Measurements from ENCODE around the gene C11orf52.

The C11orf52 gene

DNA sequence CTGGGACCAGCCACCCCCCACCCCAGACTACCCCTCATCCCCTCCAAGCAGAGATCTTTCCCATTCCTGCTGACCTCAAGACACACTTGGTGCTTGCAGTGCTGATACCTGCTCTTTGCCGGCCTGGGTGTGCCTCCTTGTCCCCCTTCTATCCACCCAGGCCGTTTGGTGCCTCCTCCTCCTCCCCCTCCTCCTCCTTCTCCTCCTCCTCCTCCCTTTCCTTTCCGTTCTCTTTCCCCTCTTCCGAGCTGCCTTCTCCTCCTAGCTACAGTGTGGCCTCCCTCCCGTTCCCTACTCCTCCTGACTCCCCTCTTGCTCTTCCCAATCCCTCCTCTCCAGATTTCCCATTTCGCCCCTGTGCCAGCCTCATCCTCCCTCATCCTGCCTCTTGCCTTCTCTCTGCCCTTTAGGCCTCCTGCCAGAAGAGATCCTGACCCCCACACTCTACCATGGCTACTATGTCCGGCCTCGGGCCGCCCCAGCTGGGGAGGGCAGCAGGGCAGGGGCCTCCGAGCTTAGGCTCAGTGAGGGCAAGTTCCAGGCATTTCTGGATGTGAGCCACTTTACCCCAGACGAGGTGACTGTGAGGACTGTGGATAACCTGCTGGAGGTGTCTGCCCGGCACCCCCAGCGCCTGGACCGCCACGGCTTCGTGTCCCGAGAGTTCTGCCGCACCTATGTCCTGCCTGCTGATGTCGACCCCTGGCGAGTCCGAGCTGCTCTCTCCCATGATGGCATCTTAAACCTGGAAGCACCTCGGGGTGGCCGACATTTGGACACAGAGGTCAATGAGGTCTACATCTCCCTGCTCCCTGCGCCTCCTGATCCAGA lies 5.5 kb upstream of the C11orf52 start:
- DNase-seq (ENCODE audit: insufficient read length, low spot score), result no peak
- FAIRE-seq, result no peak
- TF ChIP-seq CTCF (IDR thresholded peaks at IDR 0.05; ENCODE audit: insufficient read depth, missing control alignments), result no peak

DNA sequence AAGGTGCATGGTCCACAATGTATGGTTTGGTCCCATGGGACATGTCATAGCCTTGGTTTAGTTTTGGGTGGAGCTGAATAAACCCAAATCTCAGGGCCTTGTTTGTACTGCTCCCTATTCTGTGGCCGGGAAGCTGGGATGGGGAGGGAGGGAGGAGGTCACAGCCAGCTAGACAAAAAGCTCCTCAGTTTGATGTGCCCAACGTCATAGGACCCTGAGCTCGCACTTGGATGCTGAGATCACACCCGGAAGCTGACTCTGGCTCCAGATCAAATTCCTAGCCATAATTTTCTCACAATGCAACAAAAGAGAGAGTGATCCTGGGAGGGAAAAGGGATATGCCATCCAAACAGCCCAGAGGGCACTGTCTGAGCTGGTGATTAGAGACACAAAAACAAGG lies 4.7 kb upstream of the C11orf52 start:
- TF ChIP-seq CTCF (IDR thresholded peaks at IDR 0.05; ENCODE audit: insufficient read depth, missing control alignments), result no peak
- FAIRE-seq, result no peak
- DNase-seq (ENCODE audit: insufficient read length, low spot score), result no peak

- no peak for DNase-seq (ENCODE audit: insufficient read length, low spot score)
- FAIRE-seq, result no peak
- no peak for TF ChIP-seq CTCF (IDR thresholded peaks at IDR 0.05; ENCODE audit: insufficient read depth, missing control alignments)
Measured at GRCh38 chr11:111916768-111917167, 1.9 kb upstream of the C11orf52 start.

- FAIRE-seq, result no peak
Measured at GRCh38 chr11:111917312-111917711, 1.4 kb upstream of the C11orf52 start.

DNA sequence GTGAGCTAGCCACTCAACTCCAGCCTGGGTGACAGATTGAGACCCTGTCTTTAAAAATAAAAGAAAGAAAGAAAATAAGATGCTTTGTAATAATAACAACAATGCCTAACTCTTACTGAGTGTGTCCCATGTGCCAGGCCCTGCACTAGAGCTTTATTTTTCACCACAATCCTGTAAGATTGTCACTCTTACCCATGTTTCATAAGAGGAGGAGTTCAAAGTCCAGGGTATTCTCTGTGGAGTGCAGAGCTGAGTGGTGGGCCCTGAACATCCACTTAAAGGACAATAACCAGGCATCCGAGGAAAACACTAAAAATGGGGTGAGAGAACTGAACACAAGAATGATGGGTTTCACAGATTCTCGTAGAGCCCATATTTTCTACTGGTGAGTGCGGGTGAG lies 925 bp upstream of the C11orf52 start:
- no peak for FAIRE-seq
- DNase-seq (ENCODE audit: insufficient read length, low spot score), result no peak
- no peak for TF ChIP-seq CTCF (IDR thresholded peaks at IDR 0.05; ENCODE audit: insufficient read depth, missing control alignments)

More at GRCh38 chr11:111917312-111917711, 1.4 kb upstream of the C11orf52 start:
- no peak for DNase-seq (ENCODE audit: insufficient read length, low spot score)
- no peak for TF ChIP-seq CTCF (IDR thresholded peaks at IDR 0.05; ENCODE audit: insufficient read depth, missing control alignments)

- no peak for DNase-seq (ENCODE audit: insufficient read length, low spot score)
- no peak for FAIRE-seq
- TF ChIP-seq CTCF (IDR thresholded peaks at IDR 0.05; ENCODE audit: insufficient read depth, missing control alignments), result no peak
Measured at GRCh38 chr11:111920908-111921307, 2.2 kb downstream of the C11orf52 start.

DNA sequence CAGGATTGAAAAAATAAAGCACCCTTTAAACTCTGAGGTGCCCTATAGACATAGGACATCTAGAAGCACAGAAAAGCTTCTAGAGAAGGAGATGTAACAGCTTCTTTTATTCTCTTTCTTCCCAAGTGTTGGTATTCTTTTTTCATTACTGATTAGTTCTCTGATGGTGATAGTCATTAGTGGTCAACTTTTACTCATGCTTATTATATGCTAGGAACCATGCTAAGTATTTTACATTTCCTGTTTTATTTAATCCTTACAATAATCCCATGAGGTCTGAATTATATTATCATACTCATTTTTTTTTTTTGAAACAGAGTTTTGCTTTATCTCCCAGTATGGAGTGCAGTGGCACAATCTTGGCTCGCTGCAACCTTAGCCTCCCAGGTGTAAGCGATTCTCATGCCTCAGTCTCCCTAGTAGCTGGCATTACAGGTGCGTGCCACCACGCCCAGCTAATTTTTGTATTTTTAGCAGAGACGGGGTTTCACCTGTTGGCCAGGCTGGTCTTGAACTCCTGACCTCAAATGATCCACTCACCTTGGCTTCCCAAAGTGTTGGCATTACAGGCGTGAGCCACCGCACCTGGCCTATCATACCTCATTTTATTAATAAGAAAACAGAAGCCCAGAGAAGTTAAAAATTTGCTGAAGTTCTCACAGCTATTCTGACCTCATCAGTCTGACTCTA lies 3.0 kb downstream of the C11orf52 start:
- FAIRE-seq (no peak), DNase-seq (ENCODE audit: insufficient read length, low spot score) (no peak)
- TF ChIP-seq CTCF (IDR thresholded peaks at IDR 0.05; ENCODE audit: insufficient read depth, missing control alignments), result no peak
